Glutamatergic neuron (in vitro differentiated cells): ENCODE results near the gene DOK5. TPM values are rescaled to one million over a fixed set of nuclear protein-coding genes. Genes with fewer than 3 reads are reported as not detected.

Experiments used
- DNase-seq: peaks from one replicate; pipeline ENCODE4 v3.0.0; 2022
- H3K27ac Mint-ChIP-seq: one replicate; pipeline ENCODE4 v1.8.0; 2020; ENCODE audit warnings: mild to moderate bottlenecking, mixed read lengths, inconsistent platforms; ENCODE audit not compliant: unreplicated experiment
- H3K27me3 Mint-ChIP-seq: one replicate; pipeline ENCODE4 v1.8.0; 2020; ENCODE audit warnings: mild to moderate bottlenecking, moderate library complexity, mixed read lengths, inconsistent platforms; ENCODE audit not compliant: unreplicated experiment
- H3K36me3 Mint-ChIP-seq: one replicate; pipeline ENCODE4 v1.8.0; 2020; ENCODE audit warnings: mild to moderate bottlenecking, mixed read lengths, inconsistent platforms; ENCODE audit not compliant: unreplicated experiment
- H3K4me1 Mint-ChIP-seq: one replicate; pipeline ENCODE4 v1.8.0; 2020; ENCODE audit warnings: mild to moderate bottlenecking, low read depth, mixed read lengths, inconsistent platforms; ENCODE audit not compliant: unreplicated experiment
- H3K4me3 Mint-ChIP-seq: one replicate; pipeline ENCODE4 v1.8.0; 2020; ENCODE audit warnings: mild to moderate bottlenecking, mixed read lengths, inconsistent platforms; ENCODE audit not compliant: unreplicated experiment
- H3K9me3 Mint-ChIP-seq: one replicate; pipeline ENCODE4 v1.8.0; 2020; ENCODE audit warnings: mild to moderate bottlenecking, moderate library complexity, mixed read lengths, inconsistent platforms; ENCODE audit not compliant: unreplicated experiment
- CTCF ChIP-seq: fragments of 200-600 bp; sonication (generic); IDR thresholded peaks from one replicate; pipeline ENCODE4 v1.5.0; 2021; ENCODE audit not compliant: partially characterized antibody, unreplicated experiment
- total RNA-seq: library from RNA; stranded (reverse); fragmentation: NEBNext Ultra II Directional; extraction: Animal tissue kit (Norgen Biotek cat#: 25700); gene quantifications from one replicate; pipeline ENCODE4 v1.2.1, GENCODE V29; 2021; ENCODE audit not compliant: unreplicated experiment

The DOK5 gene
- total RNA-seq, 1 donor from 2014 or later = 30.8 TPM

- no peaks in the 10 kb centered on the region for H3K36me3 Mint-ChIP-seq
- no peak for TF ChIP-seq CTCF
- H3K4me1 Mint-ChIP-seq = peaks cover 45% of the 10 kb centered on the region
- H3K9me3 Mint-ChIP-seq = no peaks in the 10 kb centered on the region
- no peak overlapping the region for H3K27ac Mint-ChIP-seq
- H3K27me3 Mint-ChIP-seq = peaks cover 9% of the 10 kb centered on the region
- DNase-seq = no peak
- H3K4me3 Mint-ChIP-seq = no peak overlapping the region
These were observed 145.2 kb downstream of the DOK5 start for GRCh38 chr20:54620611-54621010.

GRCh38 chr20:54622333-54623295, 147.2 kb downstream of the DOK5 start:
- Mint-ChIP-seq H3K36me3 (no peaks in the 10 kb centered on the region), H3K9me3 (no peaks in the 10 kb centered on the region), H3K4me1 (peaks cover 54% of the 10 kb centered on the region), H3K27me3 (peaks cover 9% of the 10 kb centered on the region), H3K4me3 (peak overlapping the region; percentile 42), H3K27ac (peak overlapping the region; percentile 59)
- no peak for TF ChIP-seq CTCF
- DNase-seq = no peak

- Mint-ChIP-seq H3K27me3 (peaks cover 9% of the 10 kb centered on the region), H3K27ac (peak overlapping the region; percentile 93), H3K36me3 (no peaks in the 10 kb centered on the region), H3K4me1 (peaks cover 62% of the 10 kb centered on the region), H3K4me3 (peak overlapping the region; percentile 18), H3K9me3 (no peaks in the 10 kb centered on the region)
- no peak for DNase-seq
- TF ChIP-seq CTCF = no peak
These were observed 148.7 kb downstream of the DOK5 start for GRCh38 chr20:54623991-54624569.

- Mint-ChIP-seq H3K36me3 (no peaks in the 10 kb centered on the region), H3K4me1 (peaks cover 65% of the 10 kb centered on the region), H3K9me3 (no peaks in the 10 kb centered on the region), H3K4me3 (peak overlapping the region; percentile 58), H3K27ac (peak overlapping the region; percentile 93), H3K27me3 (peaks cover 9% of the 10 kb centered on the region)
- no peak for TF ChIP-seq CTCF
- peak; percentile 56 for DNase-seq
These were observed 149.5 kb downstream of the DOK5 start for GRCh38 chr20:54624706-54625390.
